MM.1S (cell line): ENCODE measurements around the gene GRK1.

Experiments used
- DNase-seq: peaks from one replicate; pipeline ENCODE4 v3.0.0-alpha.2; 2015
- H2AFZ ChIP-seq: fragments of 300-600 bp; sonication (generic); 2 replicates; pipeline ENCODE4 v1.6.0; 2016; ENCODE audit warnings: antibody characterized with exemption, low read length
- H3F3A ChIP-seq: fragments of 300-600 bp; sonication (generic); 2 replicates; pipeline ENCODE4 v1.6.1; 2016; ENCODE audit warnings: mild to moderate bottlenecking, antibody characterized with exemption, low read length, moderate library complexity, mixed read lengths; ENCODE audit not compliant: insufficient read depth
- H3K27ac ChIP-seq: fragments of 300-600 bp; sonication (generic); 2 replicates; pipeline ENCODE4 v1.5.1; 2016; ENCODE audit warnings: mild to moderate bottlenecking, low read length
- H3K27me3 ChIP-seq: fragments of 300-600 bp; sonication (generic); replicated peaks from 2 replicates; pipeline ENCODE4 v1.6.0; 2016; ENCODE audit warnings: low read length; ENCODE audit not compliant: insufficient read depth
- H3K36me3 ChIP-seq: fragments of 300-600 bp; sonication (generic); replicated peaks from 2 replicates; pipeline ENCODE4 v1.6.1; 2016; ENCODE audit warnings: mild to moderate bottlenecking, low read length, mixed read lengths; ENCODE audit not compliant: insufficient read depth
- H3K4me1 ChIP-seq: fragments of 300-600 bp; sonication (generic); 2 replicates; pipeline ENCODE4 v1.6.1; 2016; ENCODE audit warnings: low read length, mixed read lengths
- H3K4me2 ChIP-seq: fragments of 300-600 bp; sonication (generic); 2 replicates; pipeline ENCODE4 v1.6.0; 2016; ENCODE audit warnings: low read depth, low read length
- H3K4me3 ChIP-seq: fragments of 300-600 bp; sonication (generic); 2 replicates; pipeline ENCODE4 v1.5.1; 2016; ENCODE audit warnings: low read length, mixed read lengths
- H3K79me2 ChIP-seq: fragments of 300-600 bp; sonication (generic); 2 replicates; pipeline ENCODE4 v1.6.1; 2016; ENCODE audit warnings: mixed run types, low read length, mixed read lengths
- H3K9ac ChIP-seq: fragments of 300-600 bp; sonication (generic); 2 replicates; pipeline ENCODE4 v1.6.1; 2016; ENCODE audit warnings: low read length, mixed read lengths
- H3K9me2 ChIP-seq: fragments of 300-600 bp; sonication (generic); replicated peaks from 2 replicates; pipeline ENCODE4 v1.6.1; 2016; ENCODE audit warnings: mild to moderate bottlenecking, low read length, mixed read lengths; ENCODE audit not compliant: insufficient read depth
- H3K9me3 ChIP-seq: fragments of 300-600 bp; sonication (generic); replicated peaks from 2 replicates; pipeline ENCODE4 v1.6.1; 2016; ENCODE audit warnings: mild to moderate bottlenecking, low read length, mixed read lengths; ENCODE audit not compliant: insufficient read depth
- H4K20me1 ChIP-seq: fragments of 300-600 bp; sonication (generic); 2 replicates; pipeline ENCODE4 v1.6.1; 2016; ENCODE audit warnings: mild to moderate bottlenecking, low read length, moderate library complexity, mixed read lengths; ENCODE audit not compliant: insufficient read depth
- EZH2 ChIP-seq: fragments of 300-600 bp; sonication (generic); optimal IDR thresholded peaks from 2 replicates; pipeline ENCODE3; 2017; ENCODE audit warnings: low read depth, mild to moderate bottlenecking, antibody characterized with exemption, low read length, mixed read lengths
- EZH2phosphoT487 ChIP-seq: fragments of 300-600 bp; sonication (generic); IDR thresholded peaks from 2 replicates; pipeline ENCODE4 v1.6.1; 2018; ENCODE audit warnings: antibody characterized with exemption, low read length
- TF ChIP-seq, protein P1 (sequence below): fragments of 300-600 bp; sonication (generic); IDR thresholded peaks from 2 replicates; pipeline ENCODE4 v1.5.1; 2016; ENCODE audit warnings: antibody characterized with exemption, low read length, mixed read lengths

The GRK1 gene

GRCh38 chr13:113645329-113645728 is 21.7 kb upstream of the GRK1 start:
- Histone ChIP-seq H3K36me3 (0 out of 2 replicates have a peak, but pooled peaks cover 3% of the 10 kb centered on the region), H3K9me3 (no peaks in the 10 kb centered on the region), H2AFZ (no peak overlapping the region), H3K79me2 (no peaks in the 10 kb centered on the region), H3K27ac (no peak overlapping the region), H3K27me3 (no peaks in the 10 kb centered on the region), H3K4me3 (no peak overlapping the region), H3F3A (0 out of 2 replicates have a peak, but pooled peaks cover 5% of the 10 kb centered on the region), H3K9ac (no peak overlapping the region), H3K4me1 (no peaks in the 10 kb centered on the region), H4K20me1 (no peaks in the 10 kb centered on the region), H3K9me2 (no peaks in the 10 kb centered on the region), H3K4me2 (no peak overlapping the region)
- DNase-seq: no peak
- TF ChIP-seq EZH2phosphoT487 (no peak), EZH2 (no peak)
- TF ChIP-seq, protein P1, sequence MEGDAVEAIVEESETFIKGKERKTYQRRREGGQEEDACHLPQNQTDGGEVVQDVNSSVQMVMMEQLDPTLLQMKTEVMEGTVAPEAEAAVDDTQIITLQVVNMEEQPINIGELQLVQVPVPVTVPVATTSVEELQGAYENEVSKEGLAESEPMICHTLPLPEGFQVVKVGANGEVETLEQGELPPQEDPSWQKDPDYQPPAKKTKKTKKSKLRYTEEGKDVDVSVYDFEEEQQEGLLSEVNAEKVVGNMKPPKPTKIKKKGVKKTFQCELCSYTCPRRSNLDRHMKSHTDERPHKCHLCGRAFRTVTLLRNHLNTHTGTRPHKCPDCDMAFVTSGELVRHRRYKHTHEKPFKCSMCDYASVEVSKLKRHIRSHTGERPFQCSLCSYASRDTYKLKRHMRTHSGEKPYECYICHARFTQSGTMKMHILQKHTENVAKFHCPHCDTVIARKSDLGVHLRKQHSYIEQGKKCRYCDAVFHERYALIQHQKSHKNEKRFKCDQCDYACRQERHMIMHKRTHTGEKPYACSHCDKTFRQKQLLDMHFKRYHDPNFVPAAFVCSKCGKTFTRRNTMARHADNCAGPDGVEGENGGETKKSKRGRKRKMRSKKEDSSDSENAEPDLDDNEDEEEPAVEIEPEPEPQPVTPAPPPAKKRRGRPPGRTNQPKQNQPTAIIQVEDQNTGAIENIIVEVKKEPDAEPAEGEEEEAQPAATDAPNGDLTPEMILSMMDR: no peak

DNA sequence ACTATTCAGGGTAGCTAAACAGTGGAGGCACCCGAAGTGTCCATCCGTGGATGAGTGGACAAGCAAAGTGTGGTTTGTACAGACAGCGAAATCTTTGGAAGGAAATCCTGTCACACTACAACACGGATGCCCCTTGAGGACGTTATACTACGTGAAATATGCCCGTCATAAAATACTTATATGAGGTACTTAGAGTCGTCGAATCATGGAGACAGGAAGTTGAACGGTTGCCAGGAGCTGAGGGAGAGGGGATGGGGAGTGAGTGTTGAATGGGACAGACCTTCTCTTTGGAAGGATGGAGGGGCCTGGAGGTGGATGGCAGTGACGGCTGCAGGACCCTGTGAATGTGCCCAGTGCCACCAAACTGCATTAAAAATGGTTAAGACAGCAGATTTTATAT is 20.6 kb upstream of the GRK1 start:
- no peak overlapping the region for H2AFZ ChIP-seq
- H3K36me3 ChIP-seq: 0 out of 2 replicates have a peak, but pooled peaks cover 3% of the 10 kb centered on the region
- H3F3A ChIP-seq: 0 out of 2 replicates have a peak, but pooled peaks cover 5% of the 10 kb centered on the region
- no peaks in the 10 kb centered on the region for H3K9me3 ChIP-seq
- H3K4me3 ChIP-seq: no peak overlapping the region
- H3K9me2 ChIP-seq: no peaks in the 10 kb centered on the region
- H3K79me2 ChIP-seq: no peaks in the 10 kb centered on the region
- TF ChIP-seq, protein P1: no peak
- TF ChIP-seq EZH2: no peak
- TF ChIP-seq EZH2phosphoT487: no peak
- H3K27me3 ChIP-seq: no peaks in the 10 kb centered on the region
- no peaks in the 10 kb centered on the region for H3K4me1 ChIP-seq
- no peaks in the 10 kb centered on the region for H4K20me1 ChIP-seq
- H3K4me2 ChIP-seq: no peak overlapping the region
- no peak for DNase-seq
- no peak overlapping the region for H3K9ac ChIP-seq
- H3K27ac ChIP-seq: no peak overlapping the region

- TF ChIP-seq EZH2 (no peak), EZH2phosphoT487 (no peak)
- TF ChIP-seq, protein P1: no peak
- no peak for DNase-seq
- no peaks in the 10 kb centered on the region for H3K27me3 ChIP-seq
- no peak overlapping the region for H3K4me2 ChIP-seq
- H3K9me2 ChIP-seq: no peaks in the 10 kb centered on the region
- 0 out of 2 replicates have a peak, but pooled peaks cover 5% of the 10 kb centered on the region for H3F3A ChIP-seq
- H3K4me1 ChIP-seq: no peaks in the 10 kb centered on the region
- H4K20me1 ChIP-seq: no peaks in the 10 kb centered on the region
- H3K27ac ChIP-seq: no peak overlapping the region
- no peak overlapping the region for H2AFZ ChIP-seq
- H3K4me3 ChIP-seq: no peak overlapping the region
- H3K36me3 ChIP-seq: 0 out of 2 replicates have a peak, but pooled peaks cover 2% of the 10 kb centered on the region
- H3K9ac ChIP-seq: no peak overlapping the region
- H3K79me2 ChIP-seq: no peaks in the 10 kb centered on the region
- no peaks in the 10 kb centered on the region for H3K9me3 ChIP-seq
Measured at GRCh38 chr13:113646921-113647340, 20.1 kb upstream of the GRK1 start.
